NT2/D1 (cell line): ENCODE results near the gene POLE.

Experiments used
- SUZ12 ChIP-seq: IDR thresholded peaks from 2 replicates; pipeline ENCODE4 v1.6.1; 2011; ENCODE audit not compliant: insufficient read length, insufficient read depth; ENCODE audit errors: extremely low read depth
- YY1 ChIP-seq: IDR thresholded peaks from 2 replicates; pipeline ENCODE4 v1.6.1; 2011; ENCODE audit not compliant: insufficient read length, insufficient read depth
- ZNF274 ChIP-seq: IDR thresholded peaks from 2 replicates; pipeline ENCODE4 v1.6.1; 2011; ENCODE audit warnings: mild to moderate bottlenecking, low read depth, low read length

DNA sequence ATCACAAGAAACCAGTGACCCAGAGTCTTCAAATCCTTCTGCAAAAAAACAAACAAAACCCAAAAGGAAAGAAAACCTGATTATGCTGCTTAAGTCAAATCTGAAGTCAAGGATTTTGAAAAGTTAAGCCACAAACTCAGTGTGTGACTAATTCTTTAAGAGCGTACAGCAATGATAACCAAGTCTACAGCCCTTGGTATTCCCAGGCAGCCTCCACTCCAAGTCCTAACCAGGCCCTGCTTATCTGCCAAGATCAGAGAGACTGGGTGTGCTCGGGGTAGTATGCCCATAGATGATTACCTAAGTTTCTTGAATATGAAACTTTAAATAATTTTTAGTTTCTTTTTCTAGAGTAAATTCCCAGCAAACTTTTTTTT, 36.6 kb upstream of the POLE start:
- no peak for TF ChIP-seq YY1
- no peak for TF ChIP-seq ZNF274
- no peak for TF ChIP-seq SUZ12
